Renal cortex interstitium (tissue), 11 donors: ENCODE data around the gene NF1. TPM values are rescaled to one million over a fixed set of nuclear protein-coding genes. Genes with fewer than 3 reads are reported as not detected.
"Not testable (repeated sequence)": the region's sequence is repeated elsewhere in the genome, so short reads cannot be mapped to it uniquely, and the experiment has no call there.

Experiments used
- DNase-seq, 11 donors: peaks; one replicate each; pipeline ENCODE4 v3.0.0-alpha.2; 2013; ENCODE audit warnings: low read depth in 9 of 11, low spot score in 4 of 11; ENCODE audit errors: extremely low read depth in 1 of 11
- polyA plus RNA-seq, 3 donors: library from polyadenylated mRNA; unstranded; fragments of 120-200 nt; gene quantifications; one replicate each; pipeline ENCODE4 v1.2.1, GENCODE V29; 2013; ENCODE audit not compliant: insufficient read length in 3 of 3

Gene NF1
- polyA plus RNA-seq, 3 donors: 41.4 to 49.1 (median 44.4) TPM

GRCh38 chr17:31308372-31309334 is 213.9 kb downstream of the NF1 start:
- DNase-seq: no peak

GRCh38 chr17:31309556-31309955 is 214.8 kb downstream of the NF1 start:
- no peak for DNase-seq

- no peak for DNase-seq
Measured at GRCh38 chr17:31310260-31310659, 215.5 kb downstream of the NF1 start.

- no peak for DNase-seq
Measured at GRCh38 chr17:31310886-31311285, 216.1 kb downstream of the NF1 start.

GRCh38 chr17:31311526-31311925 is 216.7 kb downstream of the NF1 start:
- DNase-seq: no peak

GRCh38 chr17:31312223-31312622 is 217.4 kb downstream of the NF1 start:
- not testable (repeated sequence) for DNase-seq

GRCh38 chr17:31313982-31314781 is 219.4 kb downstream of the NF1 start, which contains the start of gene EVI2B:
TSS of gene EVI2B (minus strand) at chr17:31314054. CDS start at chr17:31305609, 8,445 bp downstream.
- no peak for DNase-seq

- DNase-seq: no peak
Measured at GRCh38 chr17:31314782-31315100, 220.0 kb downstream of the NF1 start.

- DNase-seq: no peak
Measured at GRCh38 chr17:31318298-31318801, 223.6 kb downstream of the NF1 start.

GRCh38 chr17:31318851-31319661 is 224.3 kb downstream of the NF1 start:
- no peak for DNase-seq

GRCh38 chr17:31320241-31320640 is 225.5 kb downstream of the NF1 start:
- DNase-seq: no peak

- no peak for DNase-seq
Measured at GRCh38 chr17:31320791-31321190, 226.0 kb downstream of the NF1 start.

- no peak for DNase-seq
Measured at GRCh38 chr17:31321481-31321880, 226.7 kb downstream of the NF1 start, which contains the start of gene EVI2A. TSS of gene EVI2A (minus strand) at chr17:31321622. CDS start at chr17:31319013, 2,609 bp downstream.

- no peak for DNase-seq
Measured at GRCh38 chr17:31321966-31322365, 227.2 kb downstream of the NF1 start.

- DNase-seq: no peak
Measured at GRCh38 chr17:31323551-31323950, 228.8 kb downstream of the NF1 start.

GRCh38 chr17:31327534-31328159 is 232.9 kb downstream of the NF1 start:
- DNase-seq: no peak

GRCh38 chr17:31328160-31328535 is 233.4 kb downstream of the NF1 start:
- DNase-seq: no peak

- DNase-seq: no peak
Measured at GRCh38 chr17:31329221-31329620, 234.4 kb downstream of the NF1 start.
